ENCODE data around the gene BAIAP3.

The BAIAP3 gene

GRCh38 chr16:1374418-1375297 is 41.2 kb downstream of the BAIAP3 start:
- Histone ChIP-seq H3K9me3 (ENCODE audit: control insufficient read depth, insufficient read depth, low read length) (no peaks in the 10 kb centered on the region), H3K27me3 (ENCODE audit: control insufficient read depth, insufficient read depth, low read length) (no peaks in the 10 kb centered on the region), H3K36me3 (ENCODE audit: control insufficient read depth, insufficient read depth, low read length) (peaks cover 15% of the 10 kb centered on the region)

GRCh38 chr16:1375298-1375640 is 41.8 kb downstream of the BAIAP3 start:
- Histone ChIP-seq H3K4me3 (ENCODE audit: low read depth, low read length) (no peak overlapping the region), H3K9ac (ENCODE audit: low read depth, low read length) (no peak overlapping the region), H3K36me3 (ENCODE audit: control insufficient read depth, insufficient read depth, low read length) (peaks cover 11% of the 10 kb centered on the region), H3K9me3 (ENCODE audit: control insufficient read depth, insufficient read depth, low read length) (no peaks in the 10 kb centered on the region), H3K27me3 (ENCODE audit: control insufficient read depth, insufficient read depth, low read length) (no peaks in the 10 kb centered on the region), H3K4me1 (ENCODE audit: control insufficient read depth, insufficient read depth, low read length) (peaks cover 2% of the 10 kb centered on the region)

More at GRCh38 chr16:1374418-1375297, 41.2 kb downstream of the BAIAP3 start:
- H3K9ac ChIP-seq (ENCODE audit: low read depth, low read length) = no peak overlapping the region
- H3K4me3 ChIP-seq (ENCODE audit: low read depth, low read length) = no peak overlapping the region
- no peaks in the 10 kb centered on the region for H3K4me1 ChIP-seq (ENCODE audit: control insufficient read depth, insufficient read depth, low read length)

- H3K4me3 ChIP-seq (ENCODE audit: low read depth, low read length) = no peak overlapping the region
- no peak overlapping the region for H3K9ac ChIP-seq (ENCODE audit: low read depth, low read length)
- H3K4me1 ChIP-seq (ENCODE audit: control insufficient read depth, insufficient read depth, low read length) = peaks cover 2% of the 10 kb centered on the region
- peaks cover 11% of the 10 kb centered on the region for H3K36me3 ChIP-seq (ENCODE audit: control insufficient read depth, insufficient read depth, low read length)
- no peaks in the 10 kb centered on the region for H3K9me3 ChIP-seq (ENCODE audit: control insufficient read depth, insufficient read depth, low read length)
- H3K27me3 ChIP-seq (ENCODE audit: control insufficient read depth, insufficient read depth, low read length) = no peaks in the 10 kb centered on the region
Measured at GRCh38 chr16:1375741-1376410, 42.4 kb downstream of the BAIAP3 start.

- Histone ChIP-seq H3K4me1 (ENCODE audit: control insufficient read depth, insufficient read depth, low read length) (peaks cover 2% of the 10 kb centered on the region), H3K27me3 (ENCODE audit: control insufficient read depth, insufficient read depth, low read length) (no peaks in the 10 kb centered on the region), H3K4me3 (ENCODE audit: low read depth, low read length) (no peak overlapping the region), H3K9ac (ENCODE audit: low read depth, low read length) (peak overlapping the region; percentile 47), H3K9me3 (ENCODE audit: control insufficient read depth, insufficient read depth, low read length) (no peaks in the 10 kb centered on the region), H3K36me3 (ENCODE audit: control insufficient read depth, insufficient read depth, low read length) (peaks cover 8% of the 10 kb centered on the region)
Measured at GRCh38 chr16:1377406-1378010, 44.1 kb downstream of the BAIAP3 start.

GRCh38 chr16:1378087-1378803 is 44.8 kb downstream of the BAIAP3 start:
- Histone ChIP-seq H3K4me3 (ENCODE audit: low read depth, low read length) (peak overlapping the region; percentile 66), H3K9ac (ENCODE audit: low read depth, low read length) (peak overlapping the region; percentile 74), H3K27me3 (ENCODE audit: control insufficient read depth, insufficient read depth, low read length) (no peaks in the 10 kb centered on the region), H3K4me1 (ENCODE audit: control insufficient read depth, insufficient read depth, low read length) (peaks cover 2% of the 10 kb centered on the region), H3K9me3 (ENCODE audit: control insufficient read depth, insufficient read depth, low read length) (no peaks in the 10 kb centered on the region), H3K36me3 (ENCODE audit: control insufficient read depth, insufficient read depth, low read length) (peaks cover 8% of the 10 kb centered on the region)

GRCh38 chr16:1378804-1379303 is 45.4 kb downstream of the BAIAP3 start:
- H3K27me3 ChIP-seq (ENCODE audit: control insufficient read depth, insufficient read depth, low read length) = no peaks in the 10 kb centered on the region
- peak overlapping the region; percentile 66 for H3K4me3 ChIP-seq (ENCODE audit: low read depth, low read length)
- H3K4me1 ChIP-seq (ENCODE audit: control insufficient read depth, insufficient read depth, low read length) = peaks cover 2% of the 10 kb centered on the region
- peaks cover 8% of the 10 kb centered on the region for H3K36me3 ChIP-seq (ENCODE audit: control insufficient read depth, insufficient read depth, low read length)
- no peaks in the 10 kb centered on the region for H3K9me3 ChIP-seq (ENCODE audit: control insufficient read depth, insufficient read depth, low read length)
- peak overlapping the region; percentile 74 for H3K9ac ChIP-seq (ENCODE audit: low read depth, low read length)

- Histone ChIP-seq H3K27me3 (ENCODE audit: control insufficient read depth, insufficient read depth, low read length) (no peaks in the 10 kb centered on the region), H3K9me3 (ENCODE audit: control insufficient read depth, insufficient read depth, low read length) (no peaks in the 10 kb centered on the region), H3K36me3 (ENCODE audit: control insufficient read depth, insufficient read depth, low read length) (peaks cover 8% of the 10 kb centered on the region), H3K4me3 (ENCODE audit: low read depth, low read length) (peak overlapping the region; percentile 66), H3K4me1 (ENCODE audit: control insufficient read depth, insufficient read depth, low read length) (peaks cover 2% of the 10 kb centered on the region), H3K9ac (ENCODE audit: low read depth, low read length) (peak overlapping the region; percentile 74)
Measured at GRCh38 chr16:1379304-1380076, 46.0 kb downstream of the BAIAP3 start.

GRCh38 chr16:1380195-1380594 is 46.8 kb downstream of the BAIAP3 start:
- peak overlapping the region; percentile 58 for H3K4me3 ChIP-seq (ENCODE audit: low read depth, low read length)
- H3K27me3 ChIP-seq (ENCODE audit: control insufficient read depth, insufficient read depth, low read length) = no peaks in the 10 kb centered on the region
- peaks cover 2% of the 10 kb centered on the region for H3K4me1 ChIP-seq (ENCODE audit: control insufficient read depth, insufficient read depth, low read length)
- H3K36me3 ChIP-seq (ENCODE audit: control insufficient read depth, insufficient read depth, low read length) = peaks cover 10% of the 10 kb centered on the region
- H3K9ac ChIP-seq (ENCODE audit: low read depth, low read length) = no peak overlapping the region
- no peaks in the 10 kb centered on the region for H3K9me3 ChIP-seq (ENCODE audit: control insufficient read depth, insufficient read depth, low read length)

- no peaks in the 10 kb centered on the region for H3K27me3 ChIP-seq (ENCODE audit: control insufficient read depth, insufficient read depth, low read length)
- H3K9ac ChIP-seq (ENCODE audit: low read depth, low read length) = no peak overlapping the region
- H3K4me1 ChIP-seq (ENCODE audit: control insufficient read depth, insufficient read depth, low read length) = peaks cover 2% of the 10 kb centered on the region
- H3K36me3 ChIP-seq (ENCODE audit: control insufficient read depth, insufficient read depth, low read length) = peaks cover 3% of the 10 kb centered on the region
- H3K4me3 ChIP-seq (ENCODE audit: low read depth, low read length) = no peak overlapping the region
- no peaks in the 10 kb centered on the region for H3K9me3 ChIP-seq (ENCODE audit: control insufficient read depth, insufficient read depth, low read length)
Measured at GRCh38 chr16:1381612-1382406, 48.4 kb downstream of the BAIAP3 start.

GRCh38 chr16:1383556-1383955 is 50.1 kb downstream of the BAIAP3 start:
- H3K9ac ChIP-seq (ENCODE audit: low read depth, low read length) = no peak overlapping the region
- no peaks in the 10 kb centered on the region for H3K27me3 ChIP-seq (ENCODE audit: control insufficient read depth, insufficient read depth, low read length)
- H3K36me3 ChIP-seq (ENCODE audit: control insufficient read depth, insufficient read depth, low read length) = peaks cover 6% of the 10 kb centered on the region
- H3K4me1 ChIP-seq (ENCODE audit: control insufficient read depth, insufficient read depth, low read length) = peaks cover 2% of the 10 kb centered on the region
- H3K4me3 ChIP-seq (ENCODE audit: low read depth, low read length) = no peak overlapping the region
- no peaks in the 10 kb centered on the region for H3K9me3 ChIP-seq (ENCODE audit: control insufficient read depth, insufficient read depth, low read length)
